ENCODE results near the gene TNFRSF19. TPM values are rescaled to one million over a fixed set of nuclear protein-coding genes. Genes with fewer than 3 reads are reported as not detected.

TNFRSF19 gene
- total and polyA plus RNA-seq, 2 of the 13 experiments (the other 11 are each of a cell fraction or from before 2014, with no cell fraction given) = 75.3 to 77.7 TPM

DNA sequence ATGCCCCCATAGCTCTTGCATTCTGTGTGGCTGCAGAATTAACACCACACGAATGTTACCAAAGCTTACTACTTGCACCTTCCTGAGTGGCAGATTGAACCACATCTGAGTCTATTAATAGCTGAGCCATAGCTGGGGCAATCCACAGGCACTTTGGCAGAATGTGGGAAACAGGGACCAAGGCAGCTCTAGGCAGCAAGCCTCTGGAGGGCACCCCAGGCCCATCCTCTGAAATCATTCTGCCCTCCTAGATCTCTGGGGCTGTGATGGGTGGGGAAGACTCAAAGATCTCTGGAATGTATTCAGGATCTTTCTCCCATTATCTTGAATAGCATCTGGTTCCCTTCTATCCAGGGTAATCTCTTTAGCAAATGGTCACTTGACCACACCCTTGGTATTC lies 139.3 kb downstream of the TNFRSF19 start:
- Histone ChIP-seq H3K4me1 (ENCODE audit: insufficient read depth, low read length) (peaks cover 19% of the 10 kb centered on the region), H4K20me1 (ENCODE audit: insufficient read depth, low read length) (no peaks in the 10 kb centered on the region), H2AFZ (ENCODE audit: low read length) (no peak overlapping the region), H3K27ac (ENCODE audit: extremely low read length, insufficient read depth, low read length) (no peak overlapping the region), H3K27me3 (ENCODE audit: control insufficient read depth in 1 of 2, insufficient read depth in 2 of 2, low read length in 2 of 2) (no peaks in the 10 kb centered on the region), H3K9me3 (ENCODE audit: low read length) (no peaks in the 10 kb centered on the region), H3K4me3 (replicated peaks in 1 of 3; ENCODE audit: insufficient read depth in 1 of 3, low read depth in 2 of 3, low read length in 3 of 3) (no peak overlapping the region), H3K79me2 (ENCODE audit: insufficient read depth, low read length) (no peaks in the 10 kb centered on the region), H3K9ac (ENCODE audit: insufficient read depth, low read depth, low read length) (no peak overlapping the region), H3K4me2 (ENCODE audit: low read depth, low read length) (no peak overlapping the region), H3K36me3 (replicated peaks in 1 of 2; ENCODE audit: control insufficient read depth in 1 of 2, insufficient read depth in 2 of 2, low read length in 2 of 2) (no peaks in the 10 kb centered on the region)
- POLR2A ChIA-PET = no interaction called here
- intact Hi-C loops (cut with micrococcal nuclease; ENCODE audit: unreplicated experiment) = no loop called here
- TF ChIP-seq STAG1 (CRISPR knock-in tag; IDR thresholded peaks at IDR 0.05) (0 out of 2 replicates have a peak, but pooled peaks have one; percentile 29), KLF12 (CRISPR knock-in tag; IDR thresholded peaks at IDR 0.05; ENCODE audit: borderline replicate concordance) (no peak), MZF1 (CRISPR knock-in tag; IDR thresholded peaks at IDR 0.05; ENCODE audit: borderline replicate concordance) (no peak)
- TF ChIP-seq, protein P1, sequence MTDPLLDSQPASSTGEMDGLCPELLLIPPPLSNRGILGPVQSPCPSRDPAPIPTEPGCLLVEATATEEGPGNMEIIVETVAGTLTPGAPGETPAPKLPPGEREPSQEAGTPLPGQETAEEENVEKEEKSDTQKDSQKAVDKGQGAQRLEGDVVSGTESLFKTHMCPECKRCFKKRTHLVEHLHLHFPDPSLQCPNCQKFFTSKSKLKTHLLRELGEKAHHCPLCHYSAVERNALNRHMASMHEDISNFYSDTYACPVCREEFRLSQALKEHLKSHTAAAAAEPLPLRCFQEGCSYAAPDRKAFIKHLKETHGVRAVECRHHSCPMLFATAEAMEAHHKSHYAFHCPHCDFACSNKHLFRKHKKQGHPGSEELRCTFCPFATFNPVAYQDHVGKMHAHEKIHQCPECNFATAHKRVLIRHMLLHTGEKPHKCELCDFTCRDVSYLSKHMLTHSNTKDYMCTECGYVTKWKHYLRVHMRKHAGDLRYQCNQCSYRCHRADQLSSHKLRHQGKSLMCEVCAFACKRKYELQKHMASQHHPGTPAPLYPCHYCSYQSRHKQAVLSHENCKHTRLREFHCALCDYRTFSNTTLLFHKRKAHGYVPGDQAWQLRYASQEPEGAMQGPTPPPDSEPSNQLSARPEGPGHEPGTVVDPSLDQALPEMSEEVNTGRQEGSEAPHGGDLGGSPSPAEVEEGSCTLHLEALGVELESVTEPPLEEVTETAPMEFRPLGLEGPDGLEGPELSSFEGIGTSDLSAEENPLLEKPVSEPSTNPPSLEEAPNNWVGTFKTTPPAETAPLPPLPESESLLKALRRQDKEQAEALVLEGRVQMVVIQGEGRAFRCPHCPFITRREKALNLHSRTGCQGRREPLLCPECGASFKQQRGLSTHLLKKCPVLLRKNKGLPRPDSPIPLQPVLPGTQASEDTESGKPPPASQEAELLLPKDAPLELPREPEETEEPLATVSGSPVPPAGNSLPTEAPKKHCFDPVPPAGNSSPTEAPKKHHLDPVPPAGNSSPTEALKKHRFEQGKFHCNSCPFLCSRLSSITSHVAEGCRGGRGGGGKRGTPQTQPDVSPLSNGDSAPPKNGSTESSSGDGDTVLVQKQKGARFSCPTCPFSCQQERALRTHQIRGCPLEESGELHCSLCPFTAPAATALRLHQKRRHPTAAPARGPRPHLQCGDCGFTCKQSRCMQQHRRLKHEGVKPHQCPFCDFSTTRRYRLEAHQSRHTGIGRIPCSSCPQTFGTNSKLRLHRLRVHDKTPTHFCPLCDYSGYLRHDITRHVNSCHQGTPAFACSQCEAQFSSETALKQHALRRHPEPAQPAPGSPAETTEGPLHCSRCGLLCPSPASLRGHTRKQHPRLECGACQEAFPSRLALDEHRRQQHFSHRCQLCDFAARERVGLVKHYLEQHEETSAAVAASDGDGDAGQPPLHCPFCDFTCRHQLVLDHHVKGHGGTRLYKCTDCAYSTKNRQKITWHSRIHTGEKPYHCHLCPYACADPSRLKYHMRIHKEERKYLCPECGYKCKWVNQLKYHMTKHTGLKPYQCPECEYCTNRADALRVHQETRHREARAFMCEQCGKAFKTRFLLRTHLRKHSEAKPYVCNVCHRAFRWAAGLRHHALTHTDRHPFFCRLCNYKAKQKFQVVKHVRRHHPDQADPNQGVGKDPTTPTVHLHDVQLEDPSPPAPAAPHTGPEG (CRISPR knock-in tag; IDR thresholded peaks at IDR 0.05) = no peak
- in situ Hi-C loops (cut with HindIII; ENCODE audit: extremely low pct_ligation_motif_present, low pct_unique_long_range_greater_than_20kb) = loop anchor here (10.0 kb wide), 1 partner anchor 245 kb away; no protein-coding TSS in a partner anchor
- 0% methylated on average over 1 of the region's 1 CpG for WGBS (ENCODE audit: low lambda C conversion rate)
- no peak for DNase-seq (ENCODE audit: low spot score)
- BruUV-seq (replicated peaks) = no TSS peak
- FAIRE-seq = no peak
- CTCF ChIA-PET (ENCODE audit: low intra/inter-chr PET ratio, low total read pairs) = no interaction called here
- ATAC-seq = no peak
